HL-60 (cell line): Measurements from ENCODE around the gene BHLHE40.

ENCODE experiments used
- DNase-seq, 2 experiments: peaks; one replicate each; pipeline ENCODE4 v3.0.0-alpha.2; 2010 to 2020; ENCODE audit warnings: low read depth in 1 of 2, low spot score in 1 of 2
- H3K27ac ChIP-seq: fragments of 250-450 bp; sonication (Bioruptor Pico); replicated peaks from 2 replicates; pipeline ENCODE4 v1.5.1; 2020; ENCODE audit warnings: mild to moderate bottlenecking, moderate library complexity
- H3K27me3 ChIP-seq: fragments of 250-450 bp; sonication (Bioruptor Pico); 2 replicates; pipeline ENCODE4 v1.5.1; 2021; ENCODE audit warnings: mild to moderate bottlenecking, moderate library complexity; ENCODE audit not compliant: insufficient read depth, poor library complexity, severe bottlenecking
- H3K4me3 ChIP-seq: replicated peaks from 2 replicates; pipeline ENCODE4 v1.5.1; 2011; ENCODE audit warnings: mild to moderate bottlenecking, control low read depth, low read length; ENCODE audit not compliant: insufficient read depth
- GABPA ChIP-seq: IDR thresholded peaks from 2 replicates; pipeline ENCODE4 v1.6.1; 2012; ENCODE audit warnings: low read depth
- POLR2AphosphoS5 ChIP-seq: IDR thresholded peaks from 2 replicates; pipeline ENCODE4 v1.6.1; 2012; ENCODE audit warnings: low read depth
- SPI1 ChIP-seq: IDR thresholded peaks from 2 replicates; pipeline ENCODE4 v1.6.1; 2012; ENCODE audit warnings: low read depth, mild to moderate bottlenecking, borderline replicate concordance
- long read RNA-seq: library from polyadenylated mRNA; unstranded; transcript quantifications from one replicate; pipeline ENCODE4 v2.0.0, GENCODE V29; 2020
- TF ChIP-seq, protein P1 (sequence below): IDR thresholded peaks from one replicate; pipeline ENCODE4 v1.5.1; 2011; ENCODE audit warnings: low read length, control low read depth, inconsistent platforms; ENCODE audit not compliant: insufficient read depth
- TF ChIP-seq, protein P2 (sequence below): IDR thresholded peaks from 2 replicates; pipeline ENCODE4 v1.6.1; 2012; ENCODE audit warnings: low read depth; ENCODE audit not compliant: insufficient replicate concordance

BHLHE40 gene
- long read RNA-seq, transcript BHLHE40-201 (5 exons, 3,473 nt), result major isoform, 15 of 18 reads
- long read RNA-seq, partial matches to known transcripts, result 0 of 18 reads
- long read RNA-seq, other reads (novel, unspliced or antisense), result 3 of 18 reads

DNA sequence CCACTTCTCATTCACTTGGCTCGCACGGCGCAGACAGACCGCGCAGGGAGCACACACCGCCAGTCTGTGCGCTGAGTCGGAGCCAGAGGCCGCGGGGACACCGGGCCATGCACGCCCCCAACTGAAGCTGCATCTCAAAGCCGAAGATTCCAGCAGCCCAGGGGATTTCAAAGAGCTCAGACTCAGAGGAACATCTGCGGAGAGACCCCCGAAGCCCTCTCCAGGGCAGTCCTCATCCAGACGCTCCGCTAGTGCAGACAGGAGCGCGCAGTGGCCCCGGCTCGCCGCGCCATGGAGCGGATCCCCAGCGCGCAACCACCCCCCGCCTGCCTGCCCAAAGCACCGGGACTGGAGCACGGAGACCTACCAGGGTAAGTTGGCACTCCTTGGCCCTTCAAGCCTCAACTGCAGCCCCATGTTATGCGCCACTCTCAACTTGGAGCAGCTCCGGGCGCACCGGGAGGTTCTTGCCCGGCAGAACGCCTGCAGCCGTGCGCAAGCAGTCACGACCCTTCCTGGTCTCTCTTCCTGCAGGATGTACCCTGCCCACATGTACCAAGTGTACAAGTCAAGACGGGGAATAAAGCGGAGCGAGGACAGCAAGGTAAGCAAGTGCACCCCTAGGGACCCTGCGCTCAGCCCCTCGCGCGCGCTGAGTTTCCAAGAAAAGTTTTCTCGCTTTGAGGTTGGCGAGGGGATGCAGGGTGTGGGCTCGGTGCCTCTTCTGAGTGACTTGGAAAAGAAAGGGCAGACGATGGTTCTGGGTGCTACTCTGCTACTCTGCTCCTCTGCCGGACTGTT is at the start of gene BHLHE40:
BHLHE40 (plus strand) TSS at position 10 of the 801 bp plus-strand sequence; CDS start at position 292, 282 bp downstream.
- Histone ChIP-seq H3K4me3 (peak within 1 kb of the TSS; percentile 89), H3K27ac (peak within 1 kb of the TSS; percentile 100), H3K27me3 (no peaks in the 10 kb centered on the region)
- DNase-seq, result no peak
- TF ChIP-seq POLR2AphosphoS5, result peak; percentile 67
- TF ChIP-seq, protein P1, sequence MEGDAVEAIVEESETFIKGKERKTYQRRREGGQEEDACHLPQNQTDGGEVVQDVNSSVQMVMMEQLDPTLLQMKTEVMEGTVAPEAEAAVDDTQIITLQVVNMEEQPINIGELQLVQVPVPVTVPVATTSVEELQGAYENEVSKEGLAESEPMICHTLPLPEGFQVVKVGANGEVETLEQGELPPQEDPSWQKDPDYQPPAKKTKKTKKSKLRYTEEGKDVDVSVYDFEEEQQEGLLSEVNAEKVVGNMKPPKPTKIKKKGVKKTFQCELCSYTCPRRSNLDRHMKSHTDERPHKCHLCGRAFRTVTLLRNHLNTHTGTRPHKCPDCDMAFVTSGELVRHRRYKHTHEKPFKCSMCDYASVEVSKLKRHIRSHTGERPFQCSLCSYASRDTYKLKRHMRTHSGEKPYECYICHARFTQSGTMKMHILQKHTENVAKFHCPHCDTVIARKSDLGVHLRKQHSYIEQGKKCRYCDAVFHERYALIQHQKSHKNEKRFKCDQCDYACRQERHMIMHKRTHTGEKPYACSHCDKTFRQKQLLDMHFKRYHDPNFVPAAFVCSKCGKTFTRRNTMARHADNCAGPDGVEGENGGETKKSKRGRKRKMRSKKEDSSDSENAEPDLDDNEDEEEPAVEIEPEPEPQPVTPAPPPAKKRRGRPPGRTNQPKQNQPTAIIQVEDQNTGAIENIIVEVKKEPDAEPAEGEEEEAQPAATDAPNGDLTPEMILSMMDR, result no peak
- no peak for TF ChIP-seq GABPA
- TF ChIP-seq, protein P2, sequence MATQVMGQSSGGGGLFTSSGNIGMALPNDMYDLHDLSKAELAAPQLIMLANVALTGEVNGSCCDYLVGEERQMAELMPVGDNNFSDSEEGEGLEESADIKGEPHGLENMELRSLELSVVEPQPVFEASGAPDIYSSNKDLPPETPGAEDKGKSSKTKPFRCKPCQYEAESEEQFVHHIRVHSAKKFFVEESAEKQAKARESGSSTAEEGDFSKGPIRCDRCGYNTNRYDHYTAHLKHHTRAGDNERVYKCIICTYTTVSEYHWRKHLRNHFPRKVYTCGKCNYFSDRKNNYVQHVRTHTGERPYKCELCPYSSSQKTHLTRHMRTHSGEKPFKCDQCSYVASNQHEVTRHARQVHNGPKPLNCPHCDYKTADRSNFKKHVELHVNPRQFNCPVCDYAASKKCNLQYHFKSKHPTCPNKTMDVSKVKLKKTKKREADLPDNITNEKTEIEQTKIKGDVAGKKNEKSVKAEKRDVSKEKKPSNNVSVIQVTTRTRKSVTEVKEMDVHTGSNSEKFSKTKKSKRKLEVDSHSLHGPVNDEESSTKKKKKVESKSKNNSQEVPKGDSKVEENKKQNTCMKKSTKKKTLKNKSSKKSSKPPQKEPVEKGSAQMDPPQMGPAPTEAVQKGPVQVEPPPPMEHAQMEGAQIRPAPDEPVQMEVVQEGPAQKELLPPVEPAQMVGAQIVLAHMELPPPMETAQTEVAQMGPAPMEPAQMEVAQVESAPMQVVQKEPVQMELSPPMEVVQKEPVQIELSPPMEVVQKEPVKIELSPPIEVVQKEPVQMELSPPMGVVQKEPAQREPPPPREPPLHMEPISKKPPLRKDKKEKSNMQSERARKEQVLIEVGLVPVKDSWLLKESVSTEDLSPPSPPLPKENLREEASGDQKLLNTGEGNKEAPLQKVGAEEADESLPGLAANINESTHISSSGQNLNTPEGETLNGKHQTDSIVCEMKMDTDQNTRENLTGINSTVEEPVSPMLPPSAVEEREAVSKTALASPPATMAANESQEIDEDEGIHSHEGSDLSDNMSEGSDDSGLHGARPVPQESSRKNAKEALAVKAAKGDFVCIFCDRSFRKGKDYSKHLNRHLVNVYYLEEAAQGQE, result no peak
- TF ChIP-seq SPI1, result no peak

DNA sequence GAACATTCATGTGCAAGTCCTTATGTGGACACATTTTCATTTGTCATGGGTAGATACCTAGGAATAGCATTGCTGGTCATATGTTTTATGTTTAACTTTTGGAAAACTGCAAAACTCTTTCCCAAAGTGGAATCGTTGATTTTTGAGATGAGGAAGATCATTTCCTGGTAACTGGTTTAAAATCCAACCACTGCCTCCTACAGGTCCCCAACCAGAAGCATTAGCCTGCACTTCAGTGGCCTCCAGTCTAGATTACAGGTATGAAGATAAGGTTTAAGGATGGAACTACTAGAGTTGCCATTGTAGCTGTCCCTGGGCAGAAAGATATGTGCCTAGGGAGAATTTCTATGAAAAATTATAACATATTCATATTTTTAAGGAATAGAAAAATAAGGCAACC is 48.7 kb upstream of the BHLHE40 start:
- Histone ChIP-seq H3K27ac (no peak overlapping the region), H3K27me3 (no peaks in the 10 kb centered on the region), H3K4me3 (no peak overlapping the region)
- no peak for TF ChIP-seq SPI1
- TF ChIP-seq POLR2AphosphoS5, result no peak
- TF ChIP-seq GABPA, result no peak
- TF ChIP-seq, protein P1, result no peak
- TF ChIP-seq, protein P2, result no peak
- DNase-seq, result no peak

DNA sequence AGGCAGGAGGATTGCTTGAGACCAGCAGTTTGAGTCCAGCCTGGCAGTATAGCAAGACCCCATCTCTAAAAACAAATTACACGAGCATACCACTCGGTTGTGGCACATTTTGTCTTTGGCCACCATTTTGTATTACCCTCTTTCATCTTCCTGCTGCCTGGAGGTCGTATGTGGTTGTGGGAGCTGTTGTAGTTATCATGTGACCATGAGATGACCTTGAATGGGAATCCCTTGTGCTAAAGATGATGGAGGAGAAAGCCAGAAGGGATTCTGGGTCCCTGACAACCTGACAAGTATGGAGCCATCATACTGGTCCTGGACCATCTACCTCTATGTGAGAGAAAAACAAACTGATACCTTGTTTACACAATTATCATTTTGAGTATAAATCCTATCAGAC is 45.2 kb upstream of the BHLHE40 start:
- TF ChIP-seq POLR2AphosphoS5 (no peak), GABPA (no peak)
- TF ChIP-seq, protein P1, result no peak
- Histone ChIP-seq H3K4me3 (no peak overlapping the region), H3K27ac (no peak overlapping the region), H3K27me3 (no peaks in the 10 kb centered on the region)
- DNase-seq, result no peak
